NCI-H526 (cell line): ENCODE measurements around the gene PZP.
"Not testable (repeated sequence)": the region's sequence is repeated elsewhere in the genome, so short reads cannot be mapped to it uniquely, and the experiment has no call there.

ENCODE experiments used
- DNase-seq, 2 experiments: peaks; one replicate each; lab custom pipeline; 2025; lab: John Stamatoyannopoulos, UW

PZP gene

GRCh38 chr12:9208229-9208628 lies at the start of gene PZP:
Gene PZP (minus strand): TSS chr12:9208395. CDS start chr12:9208341, 54 bp downstream.
- DNase-seq: no peak

- DNase-seq: no peak
These were observed 48.7 kb upstream of the PZP start for GRCh38 chr12:9256758-9257405.

- DNase-seq: no peak
These were observed 48.1 kb upstream of the PZP start for GRCh38 chr12:9256341-9256740.

- no peak for DNase-seq
These were observed 47.6 kb upstream of the PZP start for GRCh38 chr12:9255837-9256236.

- no peak for DNase-seq
These were observed 45.3 kb upstream of the PZP start for GRCh38 chr12:9253464-9253863.

- not testable (repeated sequence) for DNase-seq
These were observed 44.6 kb upstream of the PZP start for GRCh38 chr12:9252791-9253190.

GRCh38 chr12:9252256-9252655 lies 44.1 kb upstream of the PZP start:
- DNase-seq: no peak

GRCh38 chr12:9248435-9248834 lies 40.2 kb upstream of the PZP start:
- no peak for DNase-seq

- no peak for DNase-seq
These were observed 36.7 kb upstream of the PZP start for GRCh38 chr12:9244894-9245293.

- peak; percentile 23 to 24 for DNase-seq
These were observed 35.9 kb upstream of the PZP start for GRCh38 chr12:9243999-9244649.

GRCh38 chr12:9241301-9241700 lies 33.1 kb upstream of the PZP start:
- DNase-seq: no peak

GRCh38 chr12:9240776-9241175 lies 32.6 kb upstream of the PZP start:
- no peak for DNase-seq

- DNase-seq: peak; percentile 3 to 42
These were observed 31.9 kb upstream of the PZP start for GRCh38 chr12:9240004-9240635.

- DNase-seq: no peak
These were observed 29.1 kb upstream of the PZP start for GRCh38 chr12:9237286-9237685.

- DNase-seq: no peak
These were observed 27.3 kb upstream of the PZP start for GRCh38 chr12:9235519-9235918.

GRCh38 chr12:9227950-9228349 lies 19.8 kb upstream of the PZP start:
- no peak for DNase-seq

- no peak for DNase-seq
These were observed 15.6 kb upstream of the PZP start for GRCh38 chr12:9223830-9224229.

- DNase-seq: no peak
These were observed 13.3 kb upstream of the PZP start for GRCh38 chr12:9221483-9221882.

GRCh38 chr12:9221011-9221410 lies 12.8 kb upstream of the PZP start:
- DNase-seq: not testable (repeated sequence)

GRCh38 chr12:9214534-9214933 lies 6.3 kb upstream of the PZP start:
- DNase-seq: no peak

- no peak for DNase-seq
These were observed 3.5 kb upstream of the PZP start for GRCh38 chr12:9211687-9212086.

GRCh38 chr12:9204380-9204779 lies 3.8 kb downstream of the PZP start:
- no peak for DNase-seq

GRCh38 chr12:9198012-9198411 lies 10.2 kb downstream of the PZP start:
- no peak for DNase-seq
